Nephron (organoid): ENCODE results near the gene SPTBN4.
A peak's percentile ranks its signal among the peaks of the same experiment; 100 is the strongest.

Experiments
- H3K27ac Mint-ChIP-seq, 3 experiments: 2 replicates each; pipeline ENCODE4 v1.8.0; 2020; ENCODE audit warnings: mixed read lengths in 3 of 3, mild to moderate bottlenecking in 2 of 3, moderate library complexity in 1 of 3
- H3K27me3 Mint-ChIP-seq: 2 replicates; pipeline ENCODE4 v1.8.0; 2021; ENCODE audit warnings: low read depth, mild to moderate bottlenecking, moderate library complexity, mixed read lengths
- H3K36me3 Mint-ChIP-seq: 2 replicates; pipeline ENCODE4 v1.8.0; 2020; ENCODE audit warnings: low read depth, mixed read lengths
- H3K4me1 Mint-ChIP-seq: 2 replicates; pipeline ENCODE4 v1.8.0; 2020; ENCODE audit warnings: mixed read lengths
- H3K4me3 Mint-ChIP-seq, 3 experiments: 2 replicates each; pipeline ENCODE4 v1.8.0; 2020; ENCODE audit warnings: mild to moderate bottlenecking in 3 of 3, mixed read lengths in 3 of 3, moderate library complexity in 2 of 3
- H3K9me3 Mint-ChIP-seq: 2 replicates; pipeline ENCODE4 v1.8.0; 2020; ENCODE audit warnings: mixed read lengths
- TF ChIP-seq, protein P1 (sequence below), 3 experiments: fragments of 200-600 bp; sonication (generic); IDR thresholded peaks; one replicate each; pipeline ENCODE4 v1.5.0; 2021; ENCODE audit warnings: antibody characterized with exemption in 3 of 3; ENCODE audit not compliant: unreplicated experiment in 3 of 3

Gene SPTBN4

DNA sequence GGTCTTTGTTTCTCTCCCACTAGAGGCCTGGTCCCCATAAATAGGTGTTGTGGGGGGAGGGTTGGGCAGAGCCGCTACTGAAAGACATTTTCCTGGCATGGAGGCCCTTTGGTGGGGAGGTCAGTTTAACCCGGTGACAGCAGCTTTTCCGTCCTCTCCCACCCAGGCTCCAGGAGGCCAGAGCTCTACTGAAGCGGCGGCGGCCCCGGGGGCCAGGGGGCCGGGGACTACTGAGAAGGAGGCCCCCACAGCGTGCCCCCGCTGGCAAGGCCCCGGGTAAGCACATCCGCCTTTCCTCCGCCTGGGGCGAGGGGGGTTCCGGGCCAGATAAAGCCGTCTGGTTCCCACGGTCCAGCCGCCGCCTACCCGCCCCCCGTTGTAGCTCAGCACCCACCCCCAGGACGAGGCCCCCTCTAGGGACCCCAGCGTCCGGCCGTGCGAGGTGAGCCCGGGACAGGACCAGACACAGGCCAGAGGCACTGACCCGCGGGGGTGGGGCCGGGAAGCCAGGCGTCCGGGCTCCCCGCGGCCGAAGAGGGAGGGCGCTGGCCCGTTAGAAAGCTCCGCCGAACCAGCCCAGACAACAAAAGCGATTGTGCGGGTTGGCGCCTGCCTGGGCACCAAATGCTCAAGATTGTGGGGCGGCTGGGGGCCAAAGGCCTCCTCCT, 133.2 kb downstream of the SPTBN4 start:
- TF ChIP-seq, protein P1, sequence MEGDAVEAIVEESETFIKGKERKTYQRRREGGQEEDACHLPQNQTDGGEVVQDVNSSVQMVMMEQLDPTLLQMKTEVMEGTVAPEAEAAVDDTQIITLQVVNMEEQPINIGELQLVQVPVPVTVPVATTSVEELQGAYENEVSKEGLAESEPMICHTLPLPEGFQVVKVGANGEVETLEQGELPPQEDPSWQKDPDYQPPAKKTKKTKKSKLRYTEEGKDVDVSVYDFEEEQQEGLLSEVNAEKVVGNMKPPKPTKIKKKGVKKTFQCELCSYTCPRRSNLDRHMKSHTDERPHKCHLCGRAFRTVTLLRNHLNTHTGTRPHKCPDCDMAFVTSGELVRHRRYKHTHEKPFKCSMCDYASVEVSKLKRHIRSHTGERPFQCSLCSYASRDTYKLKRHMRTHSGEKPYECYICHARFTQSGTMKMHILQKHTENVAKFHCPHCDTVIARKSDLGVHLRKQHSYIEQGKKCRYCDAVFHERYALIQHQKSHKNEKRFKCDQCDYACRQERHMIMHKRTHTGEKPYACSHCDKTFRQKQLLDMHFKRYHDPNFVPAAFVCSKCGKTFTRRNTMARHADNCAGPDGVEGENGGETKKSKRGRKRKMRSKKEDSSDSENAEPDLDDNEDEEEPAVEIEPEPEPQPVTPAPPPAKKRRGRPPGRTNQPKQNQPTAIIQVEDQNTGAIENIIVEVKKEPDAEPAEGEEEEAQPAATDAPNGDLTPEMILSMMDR (IDR thresholded peaks at IDR 0.05; ENCODE audit: unreplicated experiment in 3 of 3): no peak
- peaks cover 38% of the 10 kb centered on the region for H3K27me3 Mint-ChIP-seq
- H3K36me3 Mint-ChIP-seq: no peaks in the 10 kb centered on the region
- peak overlapping the region; percentile 86 to 91 (median 88) for H3K4me3 Mint-ChIP-seq
- H3K27ac Mint-ChIP-seq: peak overlapping the region; percentile 84 to 94 (median 91)
- H3K9me3 Mint-ChIP-seq: no peaks in the 10 kb centered on the region
- H3K4me1 Mint-ChIP-seq: peaks cover 43% of the 10 kb centered on the region

DNA sequence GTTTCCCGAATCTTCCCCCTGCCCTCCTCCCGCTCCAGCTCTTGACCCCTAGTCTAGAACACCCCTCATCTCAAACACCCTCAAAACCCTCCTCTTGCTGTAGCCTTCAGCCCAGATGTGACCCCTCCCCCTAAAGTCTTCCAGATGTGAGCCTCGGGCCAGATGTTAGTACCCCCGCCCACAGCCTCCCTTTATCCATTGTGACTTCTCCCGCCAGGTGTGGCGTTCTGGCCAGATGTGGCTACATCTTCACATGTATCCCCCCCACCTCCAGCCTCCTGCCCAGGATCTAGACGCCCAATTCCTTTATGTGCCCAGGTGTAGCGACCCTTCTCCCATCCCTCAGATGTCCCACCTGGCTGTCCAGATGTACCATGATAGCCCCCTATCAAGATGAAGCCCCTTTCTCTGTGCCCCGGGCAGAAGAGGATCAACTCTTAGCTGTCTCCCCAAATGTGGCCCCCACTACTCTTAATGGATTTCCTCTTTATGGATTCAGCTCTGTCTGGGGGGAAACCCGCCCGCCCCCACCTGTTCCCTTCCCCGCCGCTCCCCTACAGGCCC, 133.9 kb downstream of the SPTBN4 start:
- Mint-ChIP-seq H3K27ac (peak overlapping the region; percentile 82 to 92 (median 89)), H3K36me3 (no peaks in the 10 kb centered on the region)

DNA sequence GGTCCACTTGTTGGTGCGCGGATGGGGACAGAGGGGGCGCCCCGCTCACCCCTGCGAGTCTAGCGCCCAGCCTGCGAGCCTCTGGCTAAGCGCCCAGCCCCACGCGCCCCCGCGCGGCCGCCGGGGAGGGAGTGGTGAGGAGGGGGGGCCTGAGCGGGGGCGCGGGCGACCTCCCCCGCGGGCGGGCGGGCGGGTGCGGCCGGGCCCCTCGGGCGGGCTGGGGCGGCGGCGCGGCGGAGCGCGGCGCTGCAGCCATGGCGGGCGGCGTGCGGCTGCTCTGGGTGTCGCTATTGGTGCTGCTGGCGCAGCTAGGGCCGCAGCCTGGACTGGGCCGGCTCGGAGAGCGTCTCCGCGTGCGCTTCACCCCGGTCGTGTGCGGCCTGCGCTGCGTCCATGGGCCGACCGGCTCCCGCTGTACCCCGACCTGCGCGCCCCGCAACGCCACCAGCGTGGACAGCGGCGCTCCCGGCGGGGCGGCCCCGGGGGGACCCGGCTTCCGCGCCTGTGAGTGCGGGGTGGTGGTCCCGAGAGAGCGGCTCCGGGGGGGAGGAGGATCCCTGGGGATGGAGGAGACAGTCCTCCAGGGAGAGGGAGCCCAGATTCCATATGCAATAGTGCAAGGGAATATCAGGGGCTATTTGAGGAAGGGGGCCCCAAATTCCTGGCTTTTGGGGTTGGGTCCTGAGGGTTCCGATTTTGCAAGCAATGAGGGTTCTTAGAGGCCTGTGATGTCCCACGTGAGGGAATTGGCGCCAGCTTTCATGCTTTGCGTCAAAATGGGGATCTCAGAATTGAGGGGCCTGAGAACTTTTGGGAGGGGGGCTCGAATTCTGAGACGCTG, 134.6 kb downstream of the SPTBN4 start, which contains the start of gene LTBP4:
Gene LTBP4 (plus strand): TSS at position 236 of the 841 bp plus-strand sequence. CDS start 19 bp downstream, at position 255.
- Mint-ChIP-seq H3K27ac (peak within 1 kb of the TSS; percentile 92 to 98 (median 97)), H3K4me3 (peak within 1 kb of the TSS; percentile 86 to 90 (median 88)), H3K27me3 (peaks cover 40% of the 10 kb centered on the region), H3K36me3 (no peaks in the 10 kb centered on the region), H3K4me1 (peaks cover 49% of the 10 kb centered on the region), H3K9me3 (no peaks in the 10 kb centered on the region)
- TF ChIP-seq, protein P1 (IDR thresholded peaks at IDR 0.05; ENCODE audit: unreplicated experiment in 3 of 3): no peak

More for the DNA sequence above, 133.9 kb downstream of the SPTBN4 start:
- H3K27me3 Mint-ChIP-seq: peaks cover 37% of the 10 kb centered on the region
- H3K4me3 Mint-ChIP-seq: peak overlapping the region; percentile 81 to 88 (median 86)
- TF ChIP-seq, protein P1 (IDR thresholded peaks at IDR 0.05; ENCODE audit: unreplicated experiment in 3 of 3): no peak
- H3K9me3 Mint-ChIP-seq: no peaks in the 10 kb centered on the region
- peaks cover 44% of the 10 kb centered on the region for H3K4me1 Mint-ChIP-seq

DNA sequence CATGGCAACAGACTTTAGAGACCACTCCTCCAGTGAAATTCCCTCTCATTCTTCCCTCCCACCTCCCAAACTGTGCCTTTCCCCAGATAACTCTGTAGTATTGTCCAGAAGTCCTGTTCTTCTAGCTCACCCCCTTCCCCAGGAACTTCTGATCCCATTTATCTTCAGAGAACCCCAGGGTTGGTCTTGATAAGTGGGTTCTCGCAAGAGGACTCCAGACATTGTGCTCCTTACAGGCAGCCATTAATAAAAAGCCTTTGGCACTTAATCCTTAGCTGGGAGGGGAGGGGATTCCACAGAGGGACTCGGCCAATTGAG, 136.2 kb downstream of the SPTBN4 start:
- TF ChIP-seq, protein P1 (IDR thresholded peaks at IDR 0.05; ENCODE audit: unreplicated experiment in 3 of 3): no peak
- H3K4me1 Mint-ChIP-seq: peaks cover 54% of the 10 kb centered on the region
- H3K36me3 Mint-ChIP-seq: no peaks in the 10 kb centered on the region
- H3K27ac Mint-ChIP-seq: peak overlapping the region; percentile 96 to 98 (median 97)
- H3K27me3 Mint-ChIP-seq: peaks cover 38% of the 10 kb centered on the region
- peak overlapping the region; percentile 79 to 87 (median 84) for H3K4me3 Mint-ChIP-seq
- no peaks in the 10 kb centered on the region for H3K9me3 Mint-ChIP-seq

DNA sequence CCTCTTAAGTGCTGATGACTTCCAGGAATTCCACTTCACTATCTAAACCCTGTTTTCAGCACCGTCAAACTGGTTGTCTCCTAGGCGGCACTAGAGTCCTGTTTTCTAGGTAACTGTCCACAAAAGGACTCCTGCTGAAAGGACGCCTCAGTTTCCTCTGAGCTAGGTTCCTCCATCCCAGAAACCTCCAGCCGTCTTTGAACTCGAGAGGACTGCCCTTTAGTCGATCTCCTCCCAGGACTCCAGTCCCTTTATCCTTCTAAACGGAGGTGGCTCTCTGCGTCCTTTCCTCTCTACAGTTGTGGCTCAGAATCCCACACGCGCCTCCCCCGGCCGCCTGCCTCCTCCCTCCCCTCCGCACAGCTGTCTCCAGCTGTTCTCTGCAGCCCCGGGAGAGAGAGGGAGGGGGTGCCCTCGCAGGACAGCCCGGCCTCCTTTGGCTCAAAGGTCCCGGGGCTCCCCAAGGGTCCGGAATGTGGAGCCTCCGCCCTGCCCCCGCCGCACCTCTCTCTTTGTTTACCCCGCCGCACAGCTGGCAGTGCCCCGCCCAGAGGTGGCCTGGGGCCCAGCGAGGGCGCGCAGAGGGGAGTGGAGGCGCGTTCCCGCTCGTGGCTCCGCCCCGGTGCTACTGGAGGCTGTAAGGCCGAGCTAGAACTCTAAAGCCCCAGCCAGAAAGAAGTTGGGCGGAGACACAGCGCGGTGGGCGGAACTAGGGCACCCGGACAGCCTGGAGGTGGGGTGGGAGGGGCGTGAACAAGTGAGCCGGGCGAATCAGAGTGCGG, 136.8 kb downstream of the SPTBN4 start:
- H3K9me3 Mint-ChIP-seq: no peaks in the 10 kb centered on the region
- H3K27ac Mint-ChIP-seq: peak overlapping the region; percentile 96 to 98 (median 97)
- H3K36me3 Mint-ChIP-seq: no peaks in the 10 kb centered on the region
- peak overlapping the region; percentile 79 to 87 (median 84) for H3K4me3 Mint-ChIP-seq
- peaks cover 35% of the 10 kb centered on the region for H3K27me3 Mint-ChIP-seq
- TF ChIP-seq, protein P1 (IDR thresholded peaks at IDR 0.05; ENCODE audit: unreplicated experiment in 3 of 3): no peak
- H3K4me1 Mint-ChIP-seq: peaks cover 51% of the 10 kb centered on the region
